K562 (cell line): ENCODE measurements around the gene VEGFA. TPM values are rescaled to one million over a fixed set of nuclear protein-coding genes. Genes with fewer than 3 reads are reported as not detected.

Experiments used
- ARNT ChIP-seq, 2 experiments: fragments of 450-650 bp; IDR thresholded peaks; 2 replicates each; pipeline ENCODE4 v1.6.1; 2016; ENCODE audit warnings: mild to moderate bottlenecking in 1 of 2
- CAMTA2 ChIP-seq: fragments of 250-450 bp; sonication (Bioruptor Pico); conservative IDR thresholded peaks from 2 replicates; pipeline ENCODE4 v1.5.1; 2022
- HDAC2 ChIP-seq: fragments of 450-650 bp; IDR thresholded peaks from 2 replicates; pipeline ENCODE4 v1.6.1; 2016; ENCODE audit warnings: mild to moderate bottlenecking
- MED1 ChIP-seq: sonication (generic); formaldehyde crosslinking; IDR thresholded peaks from 2 replicates; pipeline ENCODE4 v1.8.1; 2023; ENCODE audit warnings: missing genetic modification reagents, borderline replicate concordance
- MTA1 ChIP-seq: fragments of 450-650 bp; IDR thresholded peaks from 2 replicates; pipeline ENCODE4 v1.6.1; 2017; ENCODE audit warnings: borderline replicate concordance
- MTA2 ChIP-seq: fragments of 450-650 bp; IDR thresholded peaks from 2 replicates; pipeline ENCODE4 v1.6.1; 2016; ENCODE audit warnings: low read depth
- NCOA1 ChIP-seq: fragments of 450-650 bp; IDR thresholded peaks from 2 replicates; pipeline ENCODE4 v1.6.1; 2016; ENCODE audit warnings: low read depth
- NONO ChIP-seq, 2 experiments: fragments of 200-400 bp in 1 of 2; fragments of 450-650 bp in 1 of 2; formaldehyde crosslinking in 1 of 2; IDR thresholded peaks; 2 replicates each; pipeline ENCODE4 v1.6.1; 2017; ENCODE audit warnings: low read depth in 2 of 2, mild to moderate bottlenecking in 2 of 2, moderate library complexity in 2 of 2, low read length in 1 of 2
- NR2C1 ChIP-seq, 2 experiments: fragments of 450-650 bp; IDR thresholded peaks; 2 replicates each; pipeline ENCODE4 v1.6.1; 2017; ENCODE audit warnings: mild to moderate bottlenecking in 2 of 2, antibody characterized with exemption in 1 of 2, inconsistent platforms in 1 of 2, missing compliant biosample characterization in 1 of 2, missing genetic modification characterization in 1 of 2
- PCBP1 ChIP-seq: fragments of 200-400 bp; formaldehyde crosslinking; IDR thresholded peaks from 2 replicates; pipeline ENCODE4 v1.6.1; 2018; ENCODE audit warnings: mild to moderate bottlenecking, low read depth, low read length; ENCODE audit not compliant: poor library complexity, severe bottlenecking
- PHB ChIP-seq: fragments of 250-450 bp; sonication (Bioruptor Pico); IDR thresholded peaks from 2 replicates; pipeline ENCODE4 v1.5.0; 2021
- PHF20 ChIP-seq: fragments of 450-650 bp; IDR thresholded peaks from 2 replicates; pipeline ENCODE4 v1.6.1; 2018; ENCODE audit not compliant: partially characterized antibody
- POLR2A ChIP-seq: fragments of 450-650 bp; conservative IDR thresholded peaks from 2 replicates; pipeline ENCODE4 v1.6.1; 2016
- POLR2G ChIP-seq: fragments of 200-400 bp; formaldehyde crosslinking; IDR thresholded peaks from 2 replicates; pipeline ENCODE4 v1.6.1; 2017; ENCODE audit warnings: low read depth, mild to moderate bottlenecking, antibody characterized with exemption, low read length, moderate library complexity
- SMC3 ChIP-seq: conservative IDR thresholded peaks from 2 replicates; pipeline ENCODE4 v1.6.1; 2011; ENCODE audit warnings: low read depth, low read length, improper control_type of control experiment; ENCODE audit not compliant: insufficient read depth
- STAG1 ChIP-seq: sonication (generic); formaldehyde crosslinking; IDR thresholded peaks from 2 replicates; pipeline ENCODE4 v1.5.0; 2020; ENCODE audit warnings: missing genetic modification reagents, borderline replicate concordance
- TBP ChIP-seq: optimal IDR thresholded peaks from 2 replicates; pipeline ENCODE3; 2011; ENCODE audit warnings: low read depth, low read length, improper control_type of control experiment
- TRIM24 ChIP-seq, 2 experiments: fragments of 450-650 bp; IDR thresholded peaks; 2 replicates each; pipeline ENCODE4 v1.6.1; 2016
- ZNF77 ChIP-seq: fragments of 250-450 bp; sonication (Bioruptor Pico); IDR thresholded peaks from 2 replicates; pipeline ENCODE4 v1.5.0; 2020
- polyA plus RNA-seq, 8 experiments: library from polyadenylated mRNA; depleted of rRNA in 4 of 8; stranded (reverse) in 5 of 8; unstranded in 3 of 8; fragments of >200 nt; fragmentation: Nextera tagmentation in 2 of 8; fragmentation: Illumina TruSeq in 1 of 8; extraction: Ambion mirVana in 2 of 8; extraction: Trizol in 1 of 8; gene quantifications; 2 replicates each; pipeline versions ENCODE4 v1.2.1 to v1.2.3, GENCODE V29; 2011 to 2014; ENCODE audit warnings: inconsistent platforms in 1 of 8, missing spikeins in 1 of 8
- total RNA-seq, 7 experiments: library from RNA; depleted of rRNA in 6 of 7; stranded (reverse); fragments of >200 nt in 6 of 7; fragmentation: Illumina TruSeq in 2 of 7; extraction: Trizol in 2 of 7; gene quantifications; 2 replicates each; pipeline versions ENCODE4 v1.2.1 to v1.2.3, GENCODE V29; 2011 to 2021; ENCODE audit warnings: low replicate concordance in 1 of 7
- TF ChIP-seq, protein P1 (sequence below): fragments of 450-650 bp; IDR thresholded peaks from 2 replicates; pipeline ENCODE4 v1.6.1; 2016
- TF ChIP-seq, protein P2 (sequence below): fragments of 250-450 bp; sonication (Bioruptor Pico); IDR thresholded peaks from 2 replicates; pipeline ENCODE4 v1.4.0; 2020; ENCODE audit warnings: mild to moderate bottlenecking, moderate library complexity
- TF ChIP-seq, protein P3 (sequence below), 2 experiments: fragments of 450-650 bp; IDR thresholded peaks; 2 replicates each; pipeline ENCODE4 v1.6.1; 2016

VEGFA gene
- total and polyA plus RNA-seq, 9 of the 15 experiments (the other 6 are each of a cell fraction or from before 2014, with no cell fraction given): 14.0 to 271 (median 124) TPM

- no peak for TF ChIP-seq PCBP1
- TF ChIP-seq HDAC2: 0 out of 2 replicates have a peak, but pooled peaks have one; percentile 42
- peak; percentile 81 for TF ChIP-seq POLR2A
- TF ChIP-seq NR2C1 (IDR thresholded peaks at IDR 0.05): peak; percentile 39; the same call in 1 of the 2 replicates
- 0 out of 2 replicates have a peak, but pooled peaks have one; percentile 20 for TF ChIP-seq NR2C1 (tag; IDR thresholded peaks at IDR 0.05)
- no peak for TF ChIP-seq TRIM24 (IDR thresholded peaks at IDR 0.05)
- TF ChIP-seq, protein P1, sequence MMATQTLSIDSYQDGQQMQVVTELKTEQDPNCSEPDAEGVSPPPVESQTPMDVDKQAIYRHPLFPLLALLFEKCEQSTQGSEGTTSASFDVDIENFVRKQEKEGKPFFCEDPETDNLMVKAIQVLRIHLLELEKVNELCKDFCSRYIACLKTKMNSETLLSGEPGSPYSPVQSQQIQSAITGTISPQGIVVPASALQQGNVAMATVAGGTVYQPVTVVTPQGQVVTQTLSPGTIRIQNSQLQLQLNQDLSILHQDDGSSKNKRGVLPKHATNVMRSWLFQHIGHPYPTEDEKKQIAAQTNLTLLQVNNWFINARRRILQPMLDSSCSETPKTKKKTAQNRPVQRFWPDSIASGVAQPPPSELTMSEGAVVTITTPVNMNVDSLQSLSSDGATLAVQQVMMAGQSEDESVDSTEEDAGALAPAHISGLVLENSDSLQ: peak; percentile 51
- no peak for TF ChIP-seq PHF20
- TF ChIP-seq CAMTA2 (CRISPR knock-in tag): 0 out of 2 replicates have a peak, but pooled peaks have one; percentile 22
- TF ChIP-seq NCOA1: peak; percentile 51; the same call in 1 of the 2 replicates
- peak; percentile 63 for TF ChIP-seq SMC3
- 0 out of 2 replicates have a peak, but pooled peaks have one; percentile 9 for TF ChIP-seq PHB (CRISPR knock-in tag)
- TF ChIP-seq ZNF77 (CRISPR knock-in tag): no peak
- no peak for TF ChIP-seq MED1 (CRISPR knock-in tag)
- TF ChIP-seq, protein P2, sequence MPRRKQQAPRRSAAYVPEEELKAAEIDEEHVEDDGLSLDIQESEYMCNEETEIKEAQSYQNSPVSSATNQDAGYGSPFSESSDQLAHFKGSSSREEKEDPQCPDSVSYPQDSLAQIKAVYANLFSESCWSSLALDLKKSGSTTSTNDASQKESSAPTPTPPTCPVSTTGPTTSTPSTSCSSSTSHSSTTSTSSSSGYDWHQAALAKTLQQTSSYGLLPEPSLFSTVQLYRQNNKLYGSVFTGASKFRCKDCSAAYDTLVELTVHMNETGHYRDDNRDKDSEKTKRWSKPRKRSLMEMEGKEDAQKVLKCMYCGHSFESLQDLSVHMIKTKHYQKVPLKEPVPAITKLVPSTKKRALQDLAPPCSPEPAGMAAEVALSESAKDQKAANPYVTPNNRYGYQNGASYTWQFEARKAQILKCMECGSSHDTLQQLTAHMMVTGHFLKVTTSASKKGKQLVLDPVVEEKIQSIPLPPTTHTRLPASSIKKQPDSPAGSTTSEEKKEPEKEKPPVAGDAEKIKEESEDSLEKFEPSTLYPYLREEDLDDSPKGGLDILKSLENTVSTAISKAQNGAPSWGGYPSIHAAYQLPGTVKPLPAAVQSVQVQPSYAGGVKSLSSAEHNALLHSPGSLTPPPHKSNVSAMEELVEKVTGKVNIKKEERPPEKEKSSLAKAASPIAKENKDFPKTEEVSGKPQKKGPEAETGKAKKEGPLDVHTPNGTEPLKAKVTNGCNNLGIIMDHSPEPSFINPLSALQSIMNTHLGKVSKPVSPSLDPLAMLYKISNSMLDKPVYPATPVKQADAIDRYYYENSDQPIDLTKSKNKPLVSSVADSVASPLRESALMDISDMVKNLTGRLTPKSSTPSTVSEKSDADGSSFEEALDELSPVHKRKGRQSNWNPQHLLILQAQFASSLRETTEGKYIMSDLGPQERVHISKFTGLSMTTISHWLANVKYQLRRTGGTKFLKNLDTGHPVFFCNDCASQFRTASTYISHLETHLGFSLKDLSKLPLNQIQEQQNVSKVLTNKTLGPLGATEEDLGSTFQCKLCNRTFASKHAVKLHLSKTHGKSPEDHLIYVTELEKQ (CRISPR knock-in tag): 0 out of 2 replicates have a peak, but pooled peaks have one; percentile 4
- TF ChIP-seq, protein P3, sequence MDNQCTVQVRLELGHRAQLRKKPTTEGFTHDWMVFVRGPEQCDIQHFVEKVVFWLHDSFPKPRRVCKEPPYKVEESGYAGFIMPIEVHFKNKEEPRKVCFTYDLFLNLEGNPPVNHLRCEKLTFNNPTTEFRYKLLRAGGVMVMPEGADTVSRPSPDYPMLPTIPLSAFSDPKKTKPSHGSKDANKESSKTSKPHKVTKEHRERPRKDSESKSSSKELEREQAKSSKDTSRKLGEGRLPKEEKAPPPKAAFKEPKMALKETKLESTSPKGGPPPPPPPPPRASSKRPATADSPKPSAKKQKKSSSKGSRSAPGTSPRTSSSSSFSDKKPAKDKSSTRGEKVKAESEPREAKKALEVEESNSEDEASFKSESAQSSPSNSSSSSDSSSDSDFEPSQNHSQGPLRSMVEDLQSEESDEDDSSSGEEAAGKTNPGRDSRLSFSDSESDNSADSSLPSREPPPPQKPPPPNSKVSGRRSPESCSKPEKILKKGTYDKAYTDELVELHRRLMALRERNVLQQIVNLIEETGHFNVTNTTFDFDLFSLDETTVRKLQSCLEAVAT (IDR thresholded peaks at IDR 0.05): peak; percentile 63 to 81
- no peak for TF ChIP-seq MTA2
- peak; percentile 77 for TF ChIP-seq POLR2G
- TF ChIP-seq MTA1: no peak; the same call in 1 of the 2 replicates
- peak; percentile 57; the same call in 1 of the 2 replicates for TF ChIP-seq STAG1
- peak in 1 of 2 experiments; percentile 36; a peak in 1 of 4 replicates for TF ChIP-seq ARNT (IDR thresholded peaks at IDR 0.05)
- TF ChIP-seq TBP: peak; percentile 81
- no peak for TF ChIP-seq NONO (IDR thresholded peaks at IDR 0.05; ENCODE audit: low read depth in 2 of 2, low read length in 1 of 2)
These were observed 3.3 kb downstream of the VEGFA start (continued) for GRCh38 chr6:43773050-43773979.
